COLO668 (cell line): ENCODE measurements around the gene JPH4.

Source experiments
- DNase-seq: peaks from one replicate; lab custom pipeline; 2025; ENCODE audit not compliant: unreplicated experiment; lab: John Stamatoyannopoulos, UW

Gene JPH4

DNA sequence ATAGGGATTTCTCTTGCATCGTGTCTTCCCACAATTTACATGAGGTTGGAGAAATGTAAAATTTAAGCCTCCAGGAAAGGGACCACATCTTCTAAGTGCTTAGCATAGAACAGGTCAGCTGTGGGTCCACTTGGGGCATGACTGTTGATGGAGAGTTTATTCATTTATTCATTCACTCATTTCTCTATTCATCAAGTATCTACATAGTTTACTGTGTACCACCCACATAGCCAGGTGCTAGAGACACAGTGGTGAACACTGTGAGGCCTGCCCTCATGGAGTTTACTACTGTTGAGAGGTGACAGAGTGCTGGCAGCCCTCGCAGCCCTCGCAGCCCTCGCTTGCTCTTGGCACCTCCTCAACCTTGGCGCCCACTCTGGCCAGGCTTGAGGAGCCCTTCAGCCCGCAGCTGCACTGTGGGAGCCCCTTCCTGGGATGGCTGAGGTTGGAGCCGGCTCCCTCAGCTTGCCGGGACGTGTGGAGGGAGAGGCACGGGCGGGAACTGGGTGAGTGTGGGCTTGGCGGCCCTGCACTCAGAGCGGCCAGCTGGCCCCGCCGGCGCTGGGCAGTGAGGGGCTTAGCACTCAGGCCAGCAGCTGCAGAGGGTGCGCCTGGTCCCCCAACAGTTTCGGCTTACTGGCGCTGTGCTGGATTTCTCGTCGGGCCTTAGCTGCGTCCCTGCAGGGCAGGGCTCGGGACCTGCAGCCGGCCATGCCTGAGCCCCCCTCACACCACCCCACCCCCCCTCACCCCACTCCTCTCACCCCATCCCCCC is 1.7 kb upstream of the JPH4 start:
- DNase-seq = no peak

- no peak for DNase-seq
These were observed 1.1 kb upstream of the JPH4 start for GRCh38 chr14:23579739-23580138.

- DNase-seq = no peak
These were observed 681 bp upstream of the JPH4 start for GRCh38 chr14:23579311-23579630.

GRCh38 chr14:23577710-23578392 is 739 bp downstream of the JPH4 start:
- DNase-seq = no peak

DNA sequence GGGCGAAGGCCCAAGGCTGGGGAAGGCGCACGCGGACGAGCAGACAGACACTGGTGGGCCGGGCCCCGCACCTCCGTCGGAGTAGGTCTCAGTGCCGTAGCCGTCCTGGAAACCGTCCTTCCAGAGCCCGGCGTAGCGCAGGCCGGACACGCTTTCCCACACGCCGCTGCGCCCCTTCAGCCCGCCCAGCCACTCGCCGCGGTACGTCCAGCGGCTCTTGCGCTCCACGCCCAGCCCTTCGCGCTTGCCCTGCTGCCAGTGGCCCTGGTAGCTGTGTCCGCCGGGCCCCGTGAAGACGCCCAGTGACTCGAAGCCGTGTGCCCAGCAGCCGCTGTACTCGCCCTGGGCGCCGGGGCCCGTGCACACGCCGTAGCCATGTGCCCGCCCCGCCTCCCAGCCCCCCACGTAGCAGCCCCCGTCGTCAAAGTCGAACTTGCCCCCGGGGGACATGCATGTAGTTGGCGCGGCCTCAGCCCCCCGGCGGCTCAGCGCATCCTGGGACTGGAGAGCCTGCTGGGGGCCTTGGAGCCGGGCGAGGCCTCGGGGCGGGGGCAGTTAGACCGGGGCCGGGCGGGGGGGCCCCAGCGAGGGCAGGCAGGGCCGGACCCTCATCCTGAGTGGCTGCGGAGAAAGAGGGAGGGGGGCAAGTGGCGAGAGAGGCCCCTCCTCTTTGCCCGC is 1.4 kb downstream of the JPH4 start:
- peak; percentile 65 for DNase-seq

DNA sequence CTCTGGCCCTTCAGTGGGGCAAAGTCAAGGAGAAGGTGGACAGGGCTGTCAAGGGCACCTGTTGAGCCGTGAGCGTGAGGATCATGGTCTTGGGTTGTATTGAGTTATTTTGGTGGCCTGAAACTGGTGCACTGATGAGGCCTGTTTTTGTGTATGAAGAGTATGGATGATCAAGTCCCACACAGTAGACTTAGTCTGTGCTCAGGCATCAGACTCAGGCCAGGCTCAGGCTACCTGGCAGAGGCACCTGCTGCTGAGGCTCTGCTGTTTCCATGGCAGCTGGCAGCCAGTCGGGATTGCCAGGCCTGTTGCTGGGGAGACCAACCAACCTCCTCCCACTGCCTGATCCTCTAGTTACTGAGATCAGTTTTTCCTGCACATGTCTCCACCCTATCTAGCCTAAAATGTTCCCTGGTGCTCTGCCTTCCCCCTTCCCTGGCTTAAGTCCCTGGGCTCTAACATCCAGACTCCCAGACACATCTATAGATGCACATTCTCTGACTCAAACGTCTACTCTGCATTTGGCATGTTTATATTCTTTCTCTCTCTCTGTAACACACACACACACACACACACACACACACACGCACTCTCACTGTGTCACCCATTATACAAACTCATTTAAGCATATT is 5.1 kb downstream of the JPH4 start:
- DNase-seq = peak; percentile 77

DNA sequence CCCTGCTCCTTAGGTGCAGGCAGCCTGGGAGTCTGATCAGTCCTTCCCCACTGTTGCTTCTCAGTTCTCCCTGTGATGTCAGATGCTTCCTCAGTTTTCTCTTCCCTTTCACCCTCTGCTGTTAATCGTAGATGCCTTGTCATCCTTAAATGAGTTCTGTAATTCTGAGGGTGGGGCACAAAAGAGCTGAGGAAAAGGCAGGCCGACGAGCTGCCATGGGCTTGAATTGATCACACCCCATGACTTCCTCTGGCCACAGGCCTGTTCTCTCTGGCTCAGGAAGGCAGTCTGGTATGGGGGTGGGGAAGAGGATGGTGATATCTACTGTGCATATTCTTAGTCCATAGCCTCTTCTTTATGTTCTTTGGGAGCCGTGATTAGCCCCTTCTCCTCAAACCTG is 5.8 kb downstream of the JPH4 start:
- no peak for DNase-seq

DNA sequence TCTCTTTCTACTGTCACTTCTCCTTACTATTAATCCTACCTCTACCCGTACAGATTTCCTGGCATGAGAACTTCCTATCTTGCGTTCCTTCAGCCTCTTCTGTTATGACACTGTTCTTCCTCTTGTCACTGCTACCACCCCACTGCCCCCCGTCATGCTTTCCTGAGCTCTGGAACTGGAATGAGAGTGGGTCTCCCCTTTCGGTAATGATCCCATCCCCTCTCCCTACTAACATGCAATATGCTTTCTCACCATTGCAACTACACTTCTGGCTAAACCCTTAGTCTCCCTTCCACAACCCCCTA is 6.1 kb downstream of the JPH4 start:
- no peak for DNase-seq

DNA sequence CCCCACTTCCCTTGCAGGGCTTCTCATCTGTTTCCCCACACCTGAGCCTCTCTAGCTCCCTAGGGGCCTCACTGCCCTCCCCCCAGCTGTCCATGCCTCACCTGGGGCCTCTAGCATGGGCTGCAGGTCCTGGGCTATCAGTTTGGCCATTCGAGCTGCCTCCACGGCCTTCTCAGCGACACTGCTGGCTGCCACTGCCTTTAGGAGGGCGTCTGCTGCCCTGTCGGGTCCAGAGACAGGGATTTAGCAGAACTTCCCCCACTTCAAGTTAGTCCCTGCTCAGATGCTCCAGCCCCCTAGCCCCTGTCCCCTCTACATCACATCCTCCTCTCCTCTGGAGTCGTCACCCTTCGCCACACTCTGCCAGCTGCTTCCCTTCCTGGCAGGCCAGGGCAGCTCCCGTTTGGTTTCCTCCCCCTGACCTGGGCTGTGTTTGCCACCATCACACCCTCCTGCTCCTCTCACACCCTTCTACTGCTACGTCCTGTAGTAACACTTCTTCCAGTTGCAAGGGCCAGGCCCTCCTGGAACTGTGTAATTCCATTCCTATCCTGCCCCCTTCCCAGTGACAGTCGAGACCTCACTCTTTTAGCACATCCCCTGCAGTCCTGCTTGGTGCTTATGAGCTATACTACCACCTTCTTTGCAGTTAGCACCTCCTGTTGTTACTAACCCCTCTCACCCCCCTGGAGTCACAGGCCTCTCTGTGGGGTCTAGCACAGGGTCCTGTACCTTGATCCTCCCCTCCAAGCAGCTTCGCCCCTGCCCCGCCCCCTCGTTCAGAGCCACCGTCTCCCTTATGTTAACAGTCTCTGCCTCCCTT is 6.7 kb downstream of the JPH4 start:
- no peak for DNase-seq

DNA sequence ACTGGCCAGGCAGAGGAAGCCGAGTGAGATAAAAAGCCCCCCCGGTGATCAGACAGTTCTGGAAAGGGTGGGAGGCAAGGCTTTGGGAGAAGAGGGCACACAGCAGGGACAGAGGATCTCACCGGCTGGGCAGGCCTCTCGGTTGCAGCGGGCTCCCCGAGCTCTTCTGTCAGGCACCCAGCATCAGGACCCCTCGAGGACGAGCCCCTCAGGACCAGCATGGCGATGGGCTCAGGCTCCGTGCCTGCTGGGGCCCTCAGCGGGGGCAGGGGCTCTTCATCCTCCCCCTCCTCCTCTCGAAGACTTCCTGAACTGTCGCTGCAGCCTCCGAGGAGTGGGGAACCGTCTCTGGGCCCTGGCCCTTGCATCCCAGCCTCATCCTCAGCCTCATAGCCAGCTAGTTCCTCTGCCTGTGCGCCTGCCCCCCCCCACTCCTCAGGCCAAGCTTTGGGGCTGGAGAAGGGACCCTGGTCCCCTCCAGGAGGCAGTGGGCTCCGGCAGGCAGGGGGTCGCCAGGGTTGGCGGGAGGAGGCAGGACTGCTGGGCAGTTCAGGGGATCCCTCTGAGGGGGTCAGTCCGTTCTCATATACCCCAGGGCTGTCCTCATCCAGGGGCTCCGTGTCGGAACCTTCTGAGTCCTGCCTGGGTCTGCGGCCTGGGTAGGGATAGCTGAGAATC is 7.6 kb downstream of the JPH4 start:
- no peak for DNase-seq

GRCh38 chr14:23569443-23570151 is 9.0 kb downstream of the JPH4 start:
- DNase-seq = peak; percentile 35

GRCh38 chr14:23568600-23569331 is 9.8 kb downstream of the JPH4 start:
- DNase-seq = peak; percentile 32

DNA sequence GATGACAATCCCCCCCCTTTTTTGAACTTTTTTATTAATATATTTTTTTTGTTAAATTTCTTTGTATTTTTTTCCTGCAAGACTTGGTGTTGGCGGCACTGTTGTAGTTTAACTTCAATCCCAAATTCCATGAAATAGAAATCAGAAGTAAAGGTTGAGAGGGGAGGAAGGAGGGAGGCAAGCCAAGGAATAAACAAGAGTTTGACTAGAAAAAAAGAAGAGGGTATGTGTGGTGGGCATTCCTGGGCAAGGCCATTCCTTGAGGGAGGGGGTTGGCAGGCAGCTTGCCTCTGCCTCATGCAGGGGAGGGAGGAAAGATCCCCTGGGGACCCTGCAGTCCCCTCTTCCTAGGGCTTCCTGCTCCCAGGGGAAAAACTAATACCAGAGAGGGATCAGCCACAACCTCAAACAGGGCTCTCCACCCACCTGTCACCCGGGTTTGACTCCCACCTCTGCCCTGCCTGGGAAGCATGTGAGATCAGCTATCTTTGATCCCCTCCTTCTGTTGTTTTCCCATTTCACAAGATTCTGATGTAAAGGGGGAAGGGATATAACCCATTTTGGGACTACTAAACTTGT is 10.5 kb downstream of the JPH4 start:
- no peak for DNase-seq

- DNase-seq = peak; percentile 94
These were observed 11.2 kb downstream of the JPH4 start, which contains the start of gene AP1G2 for GRCh38 chr14:23567186-23568020. TSS of gene AP1G2 (minus strand) at chr14:23567791. CDS start at chr14:23567314, 477 bp downstream.

GRCh38 chr14:23566778-23567185 is 11.8 kb downstream of the JPH4 start:
- DNase-seq = peak; percentile 58

GRCh38 chr14:23566112-23566777 is 12.3 kb downstream of the JPH4 start:
- DNase-seq = no peak

DNA sequence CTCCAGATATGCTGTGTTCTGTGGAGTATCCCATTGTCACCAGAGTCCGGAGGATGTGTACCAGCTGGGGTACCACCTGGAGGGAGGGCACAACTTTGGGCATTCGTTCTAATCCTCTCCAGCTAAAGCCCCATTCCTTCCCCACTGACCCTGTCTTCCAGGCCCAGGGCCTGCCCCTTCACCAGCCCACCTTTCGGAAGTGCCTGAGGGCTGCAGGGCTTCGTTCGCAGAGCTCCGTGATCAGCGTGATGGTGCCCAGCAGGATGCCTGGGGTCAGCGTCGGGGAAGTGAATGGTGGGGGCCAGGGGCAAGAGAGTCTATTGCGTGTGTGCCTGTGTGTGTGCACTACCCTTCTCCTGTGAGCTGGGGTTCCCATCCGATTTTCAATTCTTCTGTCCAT is 13.0 kb downstream of the JPH4 start:
- no peak for DNase-seq
